H1 (cell line): Measurements from ENCODE around the gene NDUFB11. TPM values are rescaled to one million over a fixed set of nuclear protein-coding genes. Genes with fewer than 3 reads are reported as not detected.

Experiments
- CTBP2 ChIP-seq: IDR thresholded peaks from 2 replicates; pipeline ENCODE4 v1.7.0; 2011; ENCODE audit warnings: borderline replicate concordance, mild to moderate bottlenecking, moderate library complexity, mixed read lengths, low read length; ENCODE audit not compliant: insufficient read depth, insufficient read length
- GABPA ChIP-seq: IDR thresholded peaks from 2 replicates; pipeline ENCODE4 v1.6.1; 2011; ENCODE audit warnings: mild to moderate bottlenecking, low read length, moderate library complexity, borderline replicate concordance; ENCODE audit not compliant: insufficient read depth
- KDM5A ChIP-seq: fragments of 200-600 bp; IDR thresholded peaks from 2 replicates; pipeline ENCODE4 v1.7.1; 2012; ENCODE audit warnings: mild to moderate bottlenecking, low read length, inconsistent platforms, mixed read lengths
- polyA plus RNA-seq, 7 experiments: library from polyadenylated mRNA; depleted of rRNA in 3 of 7; stranded (reverse) in 5 of 7; unstranded in 2 of 7; fragments of >200 nt in 5 of 7; fragments of 200-250 nt in 2 of 7; gene quantifications; 1 replicate in 5 of 7; 2 replicates in 1 of 7; 4 replicates in 1 of 7; pipeline versions ENCODE4 v1.2.1 to v1.2.3, GENCODE V29; 2011 to 2013; ENCODE audit warnings: missing spikeins in 2 of 7, mixed read lengths in 2 of 7
- total RNA-seq: library from RNA; stranded (reverse); fragmentation: NEBNext Ultra II Directional; extraction: Animal tissue kit (Norgen Biotek cat#: 25700); gene quantifications from 2 replicates; pipeline ENCODE4 v1.2.1, GENCODE V29; 2021
- TF ChIP-seq, protein P1 (sequence below): IDR thresholded peaks from 2 replicates; pipeline ENCODE4 v1.6.1; 2012; ENCODE audit warnings: inconsistent platforms
- TF ChIP-seq, protein P2 (sequence below): fragments of 300-600 bp; sonication (generic); IDR thresholded peaks from 2 replicates; pipeline ENCODE4 v1.7.1; 2012; ENCODE audit warnings: low read length, moderate library complexity, mild to moderate bottlenecking, inconsistent platforms; ENCODE audit not compliant: insufficient replicate concordance
- TF ChIP-seq, protein P3 (sequence below), 3 experiments: IDR thresholded peaks; 1 replicate in 2 of 3; 2 replicates in 1 of 3; pipeline versions ENCODE4 v1.5.1 to v1.6.1; 2011; ENCODE audit warnings: low read length in 3 of 3, mild to moderate bottlenecking in 3 of 3, inconsistent platforms in 2 of 3, low read depth in 1 of 3, moderate library complexity in 1 of 3; ENCODE audit not compliant: insufficient read depth in 1 of 3; ENCODE audit errors: control extremely low read depth in 1 of 3

The NDUFB11 gene
- total and polyA plus RNA-seq, 2 of the 8 experiments (the other 6 are each of a cell fraction or from before 2014, with no cell fraction given), result 120 to 131 TPM

DNA sequence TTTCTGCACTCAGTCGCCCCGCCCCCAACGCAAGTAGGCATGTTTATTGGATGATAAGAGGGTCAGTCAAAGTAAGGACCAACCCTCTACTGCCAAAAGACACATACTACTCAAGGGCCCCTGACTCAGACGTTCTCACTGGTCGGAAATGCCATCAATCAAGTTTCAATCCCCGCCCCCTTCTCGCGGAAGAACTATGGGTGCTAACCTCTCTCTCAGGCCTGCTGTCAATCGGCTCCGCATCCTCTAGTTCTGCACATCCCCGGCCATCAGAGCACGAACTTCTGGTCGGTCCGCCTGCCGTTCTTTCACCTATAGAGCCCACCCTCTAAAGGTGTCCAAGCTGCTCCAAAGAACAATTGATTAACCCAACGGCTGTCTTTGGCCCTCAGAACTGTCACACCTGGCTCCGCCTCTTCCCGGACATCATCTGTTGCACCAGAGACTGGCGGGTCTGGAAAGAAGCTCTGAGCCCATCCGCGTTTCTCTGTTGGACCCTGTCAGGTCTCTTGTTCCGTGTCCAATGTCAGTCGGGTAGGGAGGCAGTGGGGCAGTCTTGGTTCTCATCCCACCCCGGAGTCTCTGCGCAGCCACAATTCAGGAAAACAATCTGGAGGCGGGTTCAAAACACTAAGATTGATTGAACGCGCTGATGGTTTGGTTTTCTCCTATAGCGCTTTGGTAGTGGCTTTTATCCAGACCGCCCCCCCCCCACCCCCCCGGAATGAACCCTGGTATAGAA lies 15.2 kb downstream of the NDUFB11 start (continued):
- TF ChIP-seq, protein P1, sequence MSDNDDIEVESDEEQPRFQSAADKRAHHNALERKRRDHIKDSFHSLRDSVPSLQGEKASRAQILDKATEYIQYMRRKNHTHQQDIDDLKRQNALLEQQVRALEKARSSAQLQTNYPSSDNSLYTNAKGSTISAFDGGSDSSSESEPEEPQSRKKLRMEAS, result no peak
- TF ChIP-seq, protein P2, sequence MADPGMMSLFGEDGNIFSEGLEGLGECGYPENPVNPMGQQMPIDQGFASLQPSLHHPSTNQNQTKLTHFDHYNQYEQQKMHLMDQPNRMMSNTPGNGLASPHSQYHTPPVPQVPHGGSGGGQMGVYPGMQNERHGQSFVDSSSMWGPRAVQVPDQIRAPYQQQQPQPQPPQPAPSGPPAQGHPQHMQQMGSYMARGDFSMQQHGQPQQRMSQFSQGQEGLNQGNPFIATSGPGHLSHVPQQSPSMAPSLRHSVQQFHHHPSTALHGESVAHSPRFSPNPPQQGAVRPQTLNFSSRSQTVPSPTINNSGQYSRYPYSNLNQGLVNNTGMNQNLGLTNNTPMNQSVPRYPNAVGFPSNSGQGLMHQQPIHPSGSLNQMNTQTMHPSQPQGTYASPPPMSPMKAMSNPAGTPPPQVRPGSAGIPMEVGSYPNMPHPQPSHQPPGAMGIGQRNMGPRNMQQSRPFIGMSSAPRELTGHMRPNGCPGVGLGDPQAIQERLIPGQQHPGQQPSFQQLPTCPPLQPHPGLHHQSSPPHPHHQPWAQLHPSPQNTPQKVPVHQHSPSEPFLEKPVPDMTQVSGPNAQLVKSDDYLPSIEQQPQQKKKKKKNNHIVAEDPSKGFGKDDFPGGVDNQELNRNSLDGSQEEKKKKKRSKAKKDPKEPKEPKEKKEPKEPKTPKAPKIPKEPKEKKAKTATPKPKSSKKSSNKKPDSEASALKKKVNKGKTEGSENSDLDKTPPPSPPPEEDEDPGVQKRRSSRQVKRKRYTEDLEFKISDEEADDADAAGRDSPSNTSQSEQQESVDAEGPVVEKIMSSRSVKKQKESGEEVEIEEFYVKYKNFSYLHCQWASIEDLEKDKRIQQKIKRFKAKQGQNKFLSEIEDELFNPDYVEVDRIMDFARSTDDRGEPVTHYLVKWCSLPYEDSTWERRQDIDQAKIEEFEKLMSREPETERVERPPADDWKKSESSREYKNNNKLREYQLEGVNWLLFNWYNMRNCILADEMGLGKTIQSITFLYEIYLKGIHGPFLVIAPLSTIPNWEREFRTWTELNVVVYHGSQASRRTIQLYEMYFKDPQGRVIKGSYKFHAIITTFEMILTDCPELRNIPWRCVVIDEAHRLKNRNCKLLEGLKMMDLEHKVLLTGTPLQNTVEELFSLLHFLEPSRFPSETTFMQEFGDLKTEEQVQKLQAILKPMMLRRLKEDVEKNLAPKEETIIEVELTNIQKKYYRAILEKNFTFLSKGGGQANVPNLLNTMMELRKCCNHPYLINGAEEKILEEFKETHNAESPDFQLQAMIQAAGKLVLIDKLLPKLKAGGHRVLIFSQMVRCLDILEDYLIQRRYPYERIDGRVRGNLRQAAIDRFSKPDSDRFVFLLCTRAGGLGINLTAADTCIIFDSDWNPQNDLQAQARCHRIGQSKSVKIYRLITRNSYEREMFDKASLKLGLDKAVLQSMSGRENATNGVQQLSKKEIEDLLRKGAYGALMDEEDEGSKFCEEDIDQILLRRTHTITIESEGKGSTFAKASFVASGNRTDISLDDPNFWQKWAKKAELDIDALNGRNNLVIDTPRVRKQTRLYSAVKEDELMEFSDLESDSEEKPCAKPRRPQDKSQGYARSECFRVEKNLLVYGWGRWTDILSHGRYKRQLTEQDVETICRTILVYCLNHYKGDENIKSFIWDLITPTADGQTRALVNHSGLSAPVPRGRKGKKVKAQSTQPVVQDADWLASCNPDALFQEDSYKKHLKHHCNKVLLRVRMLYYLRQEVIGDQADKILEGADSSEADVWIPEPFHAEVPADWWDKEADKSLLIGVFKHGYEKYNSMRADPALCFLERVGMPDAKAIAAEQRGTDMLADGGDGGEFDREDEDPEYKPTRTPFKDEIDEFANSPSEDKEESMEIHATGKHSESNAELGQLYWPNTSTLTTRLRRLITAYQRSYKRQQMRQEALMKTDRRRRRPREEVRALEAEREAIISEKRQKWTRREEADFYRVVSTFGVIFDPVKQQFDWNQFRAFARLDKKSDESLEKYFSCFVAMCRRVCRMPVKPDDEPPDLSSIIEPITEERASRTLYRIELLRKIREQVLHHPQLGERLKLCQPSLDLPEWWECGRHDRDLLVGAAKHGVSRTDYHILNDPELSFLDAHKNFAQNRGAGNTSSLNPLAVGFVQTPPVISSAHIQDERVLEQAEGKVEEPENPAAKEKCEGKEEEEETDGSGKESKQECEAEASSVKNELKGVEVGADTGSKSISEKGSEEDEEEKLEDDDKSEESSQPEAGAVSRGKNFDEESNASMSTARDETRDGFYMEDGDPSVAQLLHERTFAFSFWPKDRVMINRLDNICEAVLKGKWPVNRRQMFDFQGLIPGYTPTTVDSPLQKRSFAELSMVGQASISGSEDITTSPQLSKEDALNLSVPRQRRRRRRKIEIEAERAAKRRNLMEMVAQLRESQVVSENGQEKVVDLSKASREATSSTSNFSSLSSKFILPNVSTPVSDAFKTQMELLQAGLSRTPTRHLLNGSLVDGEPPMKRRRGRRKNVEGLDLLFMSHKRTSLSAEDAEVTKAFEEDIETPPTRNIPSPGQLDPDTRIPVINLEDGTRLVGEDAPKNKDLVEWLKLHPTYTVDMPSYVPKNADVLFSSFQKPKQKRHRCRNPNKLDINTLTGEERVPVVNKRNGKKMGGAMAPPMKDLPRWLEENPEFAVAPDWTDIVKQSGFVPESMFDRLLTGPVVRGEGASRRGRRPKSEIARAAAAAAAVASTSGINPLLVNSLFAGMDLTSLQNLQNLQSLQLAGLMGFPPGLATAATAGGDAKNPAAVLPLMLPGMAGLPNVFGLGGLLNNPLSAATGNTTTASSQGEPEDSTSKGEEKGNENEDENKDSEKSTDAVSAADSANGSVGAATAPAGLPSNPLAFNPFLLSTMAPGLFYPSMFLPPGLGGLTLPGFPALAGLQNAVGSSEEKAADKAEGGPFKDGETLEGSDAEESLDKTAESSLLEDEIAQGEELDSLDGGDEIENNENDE, result no peak
- TF ChIP-seq CTBP2 (no peak), KDM5A (no peak), GABPA (no peak)
- TF ChIP-seq, protein P3, sequence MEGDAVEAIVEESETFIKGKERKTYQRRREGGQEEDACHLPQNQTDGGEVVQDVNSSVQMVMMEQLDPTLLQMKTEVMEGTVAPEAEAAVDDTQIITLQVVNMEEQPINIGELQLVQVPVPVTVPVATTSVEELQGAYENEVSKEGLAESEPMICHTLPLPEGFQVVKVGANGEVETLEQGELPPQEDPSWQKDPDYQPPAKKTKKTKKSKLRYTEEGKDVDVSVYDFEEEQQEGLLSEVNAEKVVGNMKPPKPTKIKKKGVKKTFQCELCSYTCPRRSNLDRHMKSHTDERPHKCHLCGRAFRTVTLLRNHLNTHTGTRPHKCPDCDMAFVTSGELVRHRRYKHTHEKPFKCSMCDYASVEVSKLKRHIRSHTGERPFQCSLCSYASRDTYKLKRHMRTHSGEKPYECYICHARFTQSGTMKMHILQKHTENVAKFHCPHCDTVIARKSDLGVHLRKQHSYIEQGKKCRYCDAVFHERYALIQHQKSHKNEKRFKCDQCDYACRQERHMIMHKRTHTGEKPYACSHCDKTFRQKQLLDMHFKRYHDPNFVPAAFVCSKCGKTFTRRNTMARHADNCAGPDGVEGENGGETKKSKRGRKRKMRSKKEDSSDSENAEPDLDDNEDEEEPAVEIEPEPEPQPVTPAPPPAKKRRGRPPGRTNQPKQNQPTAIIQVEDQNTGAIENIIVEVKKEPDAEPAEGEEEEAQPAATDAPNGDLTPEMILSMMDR (IDR thresholded peaks at IDR 0.05; ENCODE audit: control extremely low read depth in 1 of 3, insufficient read depth in 1 of 3, low read depth in 1 of 3, low read length in 3 of 3), result no peak
